DND-41 (cell line): ENCODE data around the gene FRMPD1.

Source experiments
- CTCF ChIP-seq: IDR thresholded peaks from 2 replicates; pipeline ENCODE4 v1.5.1; 2012; ENCODE audit warnings: borderline replicate concordance, low read length, moderate library complexity, mild to moderate bottlenecking; ENCODE audit not compliant: poor library complexity, severe bottlenecking; ENCODE audit errors: extremely low read depth
- EZH2 ChIP-seq: IDR thresholded peaks from 3 replicates; pipeline ENCODE4 v1.6.1; 2012; ENCODE audit warnings: borderline replicate concordance, low read depth, mild to moderate bottlenecking, moderate library complexity, low read length, inconsistent platforms; ENCODE audit not compliant: severe bottlenecking

GRCh38 chr9:37623267-37623666, 27.5 kb upstream of the FRMPD1 start:
- no peak for TF ChIP-seq CTCF
- TF ChIP-seq EZH2, result no peak
